ENCODE data around the gene KASH5. TPM values are rescaled to one million over a fixed set of nuclear protein-coding genes. Genes with fewer than 3 reads are reported as not detected.
A peak's percentile ranks its signal among the peaks of the same experiment; 100 is the strongest.

KASH5 gene
- total and polyA plus RNA-seq, 2 of the 4 experiments (the other 2 are of a cell fraction) = not detected

GRCh38 chr19:49361438-49362047, 26.5 kb upstream of the KASH5 start:
- dilution Hi-C loops (cut with HindIII; ENCODE audit: low sequenced_read_pairs, unreplicated experiment) = no loop called here
- CTCF ChIA-PET = no interaction called here
- intact Hi-C loops (cut with micrococcal nuclease) = no loop called here
- peak overlapping the region; percentile 88 for H2BK120ac ChIP-seq (ENCODE audit: low read depth, low read length)
- H2BK20ac ChIP-seq (ENCODE audit: low read depth, low read length) = 0 out of 2 replicates have a peak overlapping the region, but pooled peaks have one; percentile 55
- peak; percentile 80 for DNase-seq
- H3K36me3 ChIP-seq (ENCODE audit: control insufficient read depth, insufficient read depth, low read length) = peaks cover 24% of the 10 kb centered on the region
- H2AK5ac ChIP-seq (ENCODE audit: low read depth, low read length) = peak overlapping the region; percentile 100
- H3K4me3 ChIP-seq (ENCODE audit: insufficient read depth, low read depth, low read length) = peak overlapping the region; percentile 82
- POLR2A ChIA-PET (ENCODE audit: unreplicated experiment) = interaction anchor here (0.6 to 1.0 kb wide), 2 partner anchors 10 to 1403 kb away, joined by 3 read pairs; no protein-coding TSS in a partner anchor
- no TSS peak for BruUV-seq (replicated peaks)
- no peaks in the 10 kb centered on the region for H3K9me3 ChIP-seq (ENCODE audit: control insufficient read depth, insufficient read depth, low read length)
- peak overlapping the region; percentile 99 to 100 for H4K8ac ChIP-seq (ENCODE audit: low read depth in 2 of 2, low read length in 2 of 2)
- peak overlapping the region; percentile 100 for H3K14ac ChIP-seq (replicated peaks; ENCODE audit: low read depth, low read length)
- in situ Hi-C loops (cut with MboI; ENCODE audit: low sequenced_read_pairs) = no loop called here
- H2AK9ac ChIP-seq (replicated peaks; ENCODE audit: low read depth, low read length, poor library complexity) = peak overlapping the region; percentile 100
- peak overlapping the region; percentile 100 for H3K23ac ChIP-seq (ENCODE audit: low read depth, low read length)
- no peaks in the 10 kb centered on the region for H3K27me3 ChIP-seq (ENCODE audit: control insufficient read depth, insufficient read depth, low read length)
- peaks cover 16% of the 10 kb centered on the region for H3K9me1 ChIP-seq (ENCODE audit: insufficient read depth, low read length)
- peak overlapping the region; percentile 81 for H2BK5ac ChIP-seq (ENCODE audit: low read depth, low read length, poor library complexity, severe bottlenecking)
- peaks cover 6% of the 10 kb centered on the region; the same call in 1 of the 2 replicates for H4K20me1 ChIP-seq (ENCODE audit: insufficient read depth, low read length)
- peak overlapping the region; percentile 100 for H4K5ac ChIP-seq (ENCODE audit: low read depth, low read length)
- peak overlapping the region; percentile 96 for H3K4me2 ChIP-seq (ENCODE audit: low read depth, low read length)
- peak overlapping the region; percentile 99 for H3K18ac ChIP-seq (ENCODE audit: low read depth, low read length)
- H3K4ac ChIP-seq (ENCODE audit: low read depth, low read length) = peak overlapping the region; percentile 100
- peak; percentile 49 for ATAC-seq (ENCODE audit: low read depth)
- peak overlapping the region; percentile 100 for H3K9ac ChIP-seq (ENCODE audit: low read depth, low read length)
- peak overlapping the region; percentile 99 for H4K91ac ChIP-seq (ENCODE audit: insufficient read depth, low read depth, low read length)
- H3K4me1 ChIP-seq (ENCODE audit: control insufficient read depth, insufficient read depth, low read length) = peaks cover 3% of the 10 kb centered on the region; the same call in 1 of the 2 replicates
- H3K56ac ChIP-seq (ENCODE audit: extremely low read depth, insufficient read depth, low read length) = peak overlapping the region; percentile 86
- 0% methylated on average over 6 of the region's 27 CpGs; no CpG with 5 or more reads in 1 of the 2 experiments for WGBS, 2 experiments (ENCODE audit: extremely low coverage in 2 of 2, insufficient read length in 1 of 2)
- peak overlapping the region; percentile 96 for H2AFZ ChIP-seq (replicated peaks; ENCODE audit: low read length, poor library complexity)
- H2BK15ac ChIP-seq (ENCODE audit: low read depth, low read length) = peak overlapping the region; percentile 65; the same call in 1 of the 3 replicates
- peak overlapping the region; percentile 99 for H3K27ac ChIP-seq (ENCODE audit: insufficient read depth, low read length)
- TF ChIP-seq MXI1 (IDR thresholded peaks at IDR 0.05; ENCODE audit: borderline replicate concordance, low read depth, low read length) (peak; percentile 24; the same call in 1 of the 2 replicates), FOS (IDR thresholded peaks at IDR 0.05; ENCODE audit: low read depth, low read length) (no peak), USF2 (IDR thresholded peaks at IDR 0.05; ENCODE audit: low read depth, low read length) (no peak), MAZ (IDR thresholded peaks at IDR 0.05; ENCODE audit: borderline replicate concordance, low read depth, low read length) (peak; percentile 86), POLR2A (IDR thresholded peaks at IDR 0.05; ENCODE audit: low read depth, low read length) (peak; percentile 74), MAFK (IDR thresholded peaks at IDR 0.05; ENCODE audit: low read depth, low read length) (no peak)
- H3K79me1 ChIP-seq (ENCODE audit: low read depth in 1 of 2, low read length in 2 of 2) = peaks cover 12 to 60% of the 10 kb centered on the region in 2 experiments

All from IMR-90 (cell line).